WTC11 (cell line): ENCODE results near the gene HSD17B8. TPM values are rescaled to one million over a fixed set of nuclear protein-coding genes. Genes with fewer than 3 reads are reported as not detected.
A peak's percentile ranks its signal among the peaks of the same experiment; 100 is the strongest.

Source experiments
- AR ChIP-seq: fragments of 250-450 bp; sonication (Bioruptor Pico); IDR thresholded peaks from 2 replicates; pipeline ENCODE4 v1.9.0; 2021; ENCODE audit warnings: mild to moderate bottlenecking
- CBFB ChIP-seq: sonication (generic); formaldehyde crosslinking; IDR thresholded peaks from 2 replicates; pipeline ENCODE4 v1.8.1; 2022; ENCODE audit warnings: mild to moderate bottlenecking, low read depth, missing genetic modification reagents
- E2F1 ChIP-seq: sonication (generic); formaldehyde crosslinking; IDR thresholded peaks from 2 replicates; pipeline ENCODE4 v1.8.0; 2022; ENCODE audit warnings: mild to moderate bottlenecking, missing genetic modification reagents
- FOXK1 ChIP-seq: sonication (generic); formaldehyde crosslinking; IDR thresholded peaks from 2 replicates; pipeline ENCODE4 v1.8.0; 2022; ENCODE audit warnings: mild to moderate bottlenecking, moderate library complexity, missing genetic modification reagents
- FOXP4 ChIP-seq: sonication (generic); formaldehyde crosslinking; IDR thresholded peaks from 2 replicates; pipeline ENCODE4 v1.8.0; 2022; ENCODE audit warnings: mild to moderate bottlenecking, missing genetic modification reagents
- GTF2I ChIP-seq: fragments of 250-450 bp; sonication (Bioruptor Pico); conservative IDR thresholded peaks from 2 replicates; pipeline ENCODE4 v1.4.0; 2021; ENCODE audit warnings: mild to moderate bottlenecking
- KAT7 ChIP-seq: sonication (generic); formaldehyde crosslinking; IDR thresholded peaks from 2 replicates; pipeline ENCODE4 v1.8.1; 2023; ENCODE audit warnings: missing genetic modification reagents, mild to moderate bottlenecking, borderline replicate concordance
- NR1H2 ChIP-seq: sonication (generic); formaldehyde crosslinking; IDR thresholded peaks from 2 replicates; pipeline ENCODE4 v1.9.0; 2021; ENCODE audit warnings: mild to moderate bottlenecking, moderate library complexity, missing genetic modification reagents
- RELA ChIP-seq: sonication (generic); formaldehyde crosslinking; IDR thresholded peaks from 2 replicates; pipeline ENCODE4 v1.8.1; 2022; ENCODE audit warnings: missing genetic modification reagents, mild to moderate bottlenecking, borderline replicate concordance
- SMAD4 ChIP-seq: sonication (generic); formaldehyde crosslinking; IDR thresholded peaks from 2 replicates; pipeline ENCODE4 v1.8.0; 2022; ENCODE audit warnings: mild to moderate bottlenecking, missing genetic modification reagents
- USF1 ChIP-seq: sonication (generic); formaldehyde crosslinking; IDR thresholded peaks from 2 replicates; pipeline ENCODE4 v1.8.0; 2022; ENCODE audit warnings: mild to moderate bottlenecking, missing genetic modification reagents
- ZMAT4 ChIP-seq: fragments of 250-450 bp; sonication (Bioruptor Pico); IDR thresholded peaks from 2 replicates; pipeline ENCODE4 v1.9.0; 2021; ENCODE audit warnings: mild to moderate bottlenecking
- ZNF263 ChIP-seq: sonication (generic); formaldehyde crosslinking; IDR thresholded peaks from 2 replicates; pipeline ENCODE4 v1.8.1; 2022; ENCODE audit warnings: low read depth, mild to moderate bottlenecking, moderate library complexity, missing genetic modification reagents
- total RNA-seq: library from RNA; stranded (reverse); gene quantifications from 3 replicates; pipeline ENCODE4 v1.2.3, GENCODE V29; 2021
- TF ChIP-seq, protein P1 (sequence below): sonication (generic); formaldehyde crosslinking; IDR thresholded peaks from 2 replicates; pipeline ENCODE4 v1.8.0; 2023; ENCODE audit warnings: missing genetic modification reagents, mild to moderate bottlenecking, borderline replicate concordance
- TF ChIP-seq, protein P2 (sequence below): fragments of 250-450 bp; sonication (Bioruptor Pico); IDR thresholded peaks from 2 replicates; pipeline ENCODE4 v1.9.0; 2021; ENCODE audit warnings: mild to moderate bottlenecking, borderline replicate concordance
- TF ChIP-seq, protein P3 (sequence below): sonication (generic); formaldehyde crosslinking; IDR thresholded peaks from 2 replicates; pipeline ENCODE4 v1.8.0; 2023; ENCODE audit warnings: mild to moderate bottlenecking, missing genetic modification reagents

Gene HSD17B8
- total RNA-seq, 1 experiment from 2014 or later, result 8.1 TPM

- TF ChIP-seq, protein P1, sequence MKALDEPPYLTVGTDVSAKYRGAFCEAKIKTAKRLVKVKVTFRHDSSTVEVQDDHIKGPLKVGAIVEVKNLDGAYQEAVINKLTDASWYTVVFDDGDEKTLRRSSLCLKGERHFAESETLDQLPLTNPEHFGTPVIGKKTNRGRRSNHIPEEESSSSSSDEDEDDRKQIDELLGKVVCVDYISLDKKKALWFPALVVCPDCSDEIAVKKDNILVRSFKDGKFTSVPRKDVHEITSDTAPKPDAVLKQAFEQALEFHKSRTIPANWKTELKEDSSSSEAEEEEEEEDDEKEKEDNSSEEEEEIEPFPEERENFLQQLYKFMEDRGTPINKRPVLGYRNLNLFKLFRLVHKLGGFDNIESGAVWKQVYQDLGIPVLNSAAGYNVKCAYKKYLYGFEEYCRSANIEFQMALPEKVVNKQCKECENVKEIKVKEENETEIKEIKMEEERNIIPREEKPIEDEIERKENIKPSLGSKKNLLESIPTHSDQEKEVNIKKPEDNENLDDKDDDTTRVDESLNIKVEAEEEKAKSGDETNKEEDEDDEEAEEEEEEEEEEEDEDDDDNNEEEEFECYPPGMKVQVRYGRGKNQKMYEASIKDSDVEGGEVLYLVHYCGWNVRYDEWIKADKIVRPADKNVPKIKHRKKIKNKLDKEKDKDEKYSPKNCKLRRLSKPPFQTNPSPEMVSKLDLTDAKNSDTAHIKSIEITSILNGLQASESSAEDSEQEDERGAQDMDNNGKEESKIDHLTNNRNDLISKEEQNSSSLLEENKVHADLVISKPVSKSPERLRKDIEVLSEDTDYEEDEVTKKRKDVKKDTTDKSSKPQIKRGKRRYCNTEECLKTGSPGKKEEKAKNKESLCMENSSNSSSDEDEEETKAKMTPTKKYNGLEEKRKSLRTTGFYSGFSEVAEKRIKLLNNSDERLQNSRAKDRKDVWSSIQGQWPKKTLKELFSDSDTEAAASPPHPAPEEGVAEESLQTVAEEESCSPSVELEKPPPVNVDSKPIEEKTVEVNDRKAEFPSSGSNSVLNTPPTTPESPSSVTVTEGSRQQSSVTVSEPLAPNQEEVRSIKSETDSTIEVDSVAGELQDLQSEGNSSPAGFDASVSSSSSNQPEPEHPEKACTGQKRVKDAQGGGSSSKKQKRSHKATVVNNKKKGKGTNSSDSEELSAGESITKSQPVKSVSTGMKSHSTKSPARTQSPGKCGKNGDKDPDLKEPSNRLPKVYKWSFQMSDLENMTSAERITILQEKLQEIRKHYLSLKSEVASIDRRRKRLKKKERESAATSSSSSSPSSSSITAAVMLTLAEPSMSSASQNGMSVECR (CRISPR knock-in tag), result peak; percentile 69; the same call in 1 of the 2 replicates
- TF ChIP-seq NR1H2 (CRISPR knock-in tag) (no peak), FOXP4 (CRISPR knock-in tag) (0 out of 2 replicates have a peak, but pooled peaks have one; percentile 20), ZNF263 (CRISPR knock-in tag) (no peak), E2F1 (CRISPR knock-in tag) (no peak), ZMAT4 (CRISPR knock-in tag) (no peak), CBFB (no peak), FOXK1 (CRISPR knock-in tag) (no peak), RELA (CRISPR knock-in tag) (no peak), SMAD4 (CRISPR knock-in tag) (no peak), AR (CRISPR knock-in tag) (no peak), USF1 (CRISPR knock-in tag) (no peak), KAT7 (0 out of 2 replicates have a peak, but pooled peaks have one; percentile 80), GTF2I (CRISPR knock-in tag) (no peak)
- TF ChIP-seq, protein P2, sequence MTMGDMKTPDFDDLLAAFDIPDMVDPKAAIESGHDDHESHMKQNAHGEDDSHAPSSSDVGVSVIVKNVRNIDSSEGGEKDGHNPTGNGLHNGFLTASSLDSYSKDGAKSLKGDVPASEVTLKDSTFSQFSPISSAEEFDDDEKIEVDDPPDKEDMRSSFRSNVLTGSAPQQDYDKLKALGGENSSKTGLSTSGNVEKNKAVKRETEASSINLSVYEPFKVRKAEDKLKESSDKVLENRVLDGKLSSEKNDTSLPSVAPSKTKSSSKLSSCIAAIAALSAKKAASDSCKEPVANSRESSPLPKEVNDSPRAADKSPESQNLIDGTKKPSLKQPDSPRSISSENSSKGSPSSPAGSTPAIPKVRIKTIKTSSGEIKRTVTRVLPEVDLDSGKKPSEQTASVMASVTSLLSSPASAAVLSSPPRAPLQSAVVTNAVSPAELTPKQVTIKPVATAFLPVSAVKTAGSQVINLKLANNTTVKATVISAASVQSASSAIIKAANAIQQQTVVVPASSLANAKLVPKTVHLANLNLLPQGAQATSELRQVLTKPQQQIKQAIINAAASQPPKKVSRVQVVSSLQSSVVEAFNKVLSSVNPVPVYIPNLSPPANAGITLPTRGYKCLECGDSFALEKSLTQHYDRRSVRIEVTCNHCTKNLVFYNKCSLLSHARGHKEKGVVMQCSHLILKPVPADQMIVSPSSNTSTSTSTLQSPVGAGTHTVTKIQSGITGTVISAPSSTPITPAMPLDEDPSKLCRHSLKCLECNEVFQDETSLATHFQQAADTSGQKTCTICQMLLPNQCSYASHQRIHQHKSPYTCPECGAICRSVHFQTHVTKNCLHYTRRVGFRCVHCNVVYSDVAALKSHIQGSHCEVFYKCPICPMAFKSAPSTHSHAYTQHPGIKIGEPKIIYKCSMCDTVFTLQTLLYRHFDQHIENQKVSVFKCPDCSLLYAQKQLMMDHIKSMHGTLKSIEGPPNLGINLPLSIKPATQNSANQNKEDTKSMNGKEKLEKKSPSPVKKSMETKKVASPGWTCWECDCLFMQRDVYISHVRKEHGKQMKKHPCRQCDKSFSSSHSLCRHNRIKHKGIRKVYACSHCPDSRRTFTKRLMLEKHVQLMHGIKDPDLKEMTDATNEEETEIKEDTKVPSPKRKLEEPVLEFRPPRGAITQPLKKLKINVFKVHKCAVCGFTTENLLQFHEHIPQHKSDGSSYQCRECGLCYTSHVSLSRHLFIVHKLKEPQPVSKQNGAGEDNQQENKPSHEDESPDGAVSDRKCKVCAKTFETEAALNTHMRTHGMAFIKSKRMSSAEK (CRISPR knock-in tag), result 0 out of 2 replicates have a peak, but pooled peaks have one; percentile 1
- TF ChIP-seq, protein P3, sequence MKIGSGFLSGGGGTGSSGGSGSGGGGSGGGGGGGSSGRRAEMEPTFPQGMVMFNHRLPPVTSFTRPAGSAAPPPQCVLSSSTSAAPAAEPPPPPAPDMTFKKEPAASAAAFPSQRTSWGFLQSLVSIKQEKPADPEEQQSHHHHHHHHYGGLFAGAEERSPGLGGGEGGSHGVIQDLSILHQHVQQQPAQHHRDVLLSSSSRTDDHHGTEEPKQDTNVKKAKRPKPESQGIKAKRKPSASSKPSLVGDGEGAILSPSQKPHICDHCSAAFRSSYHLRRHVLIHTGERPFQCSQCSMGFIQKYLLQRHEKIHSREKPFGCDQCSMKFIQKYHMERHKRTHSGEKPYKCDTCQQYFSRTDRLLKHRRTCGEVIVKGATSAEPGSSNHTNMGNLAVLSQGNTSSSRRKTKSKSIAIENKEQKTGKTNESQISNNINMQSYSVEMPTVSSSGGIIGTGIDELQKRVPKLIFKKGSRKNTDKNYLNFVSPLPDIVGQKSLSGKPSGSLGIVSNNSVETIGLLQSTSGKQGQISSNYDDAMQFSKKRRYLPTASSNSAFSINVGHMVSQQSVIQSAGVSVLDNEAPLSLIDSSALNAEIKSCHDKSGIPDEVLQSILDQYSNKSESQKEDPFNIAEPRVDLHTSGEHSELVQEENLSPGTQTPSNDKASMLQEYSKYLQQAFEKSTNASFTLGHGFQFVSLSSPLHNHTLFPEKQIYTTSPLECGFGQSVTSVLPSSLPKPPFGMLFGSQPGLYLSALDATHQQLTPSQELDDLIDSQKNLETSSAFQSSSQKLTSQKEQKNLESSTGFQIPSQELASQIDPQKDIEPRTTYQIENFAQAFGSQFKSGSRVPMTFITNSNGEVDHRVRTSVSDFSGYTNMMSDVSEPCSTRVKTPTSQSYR (CRISPR knock-in tag), result no peak
Observed at GRCh38 chr6:33213166-33213988, 8.9 kb downstream of the HSD17B8 start (continued).
